GM12892 (cell line): ENCODE data around the gene KLHDC9.

Experiments
- DNase-seq: peaks from one replicate; pipeline ENCODE4 v3.0.0; 2011; ENCODE audit not compliant: insufficient read length
- FAIRE-seq: peaks from 2 replicates; lab custom pipeline; 2011; peaks lifted over from hg19 to GRCh38; lab: Jason Lieb, UNC
- POLR2A ChIP-seq: IDR thresholded peaks from 2 replicates; pipeline ENCODE4 v1.6.1; 2011; ENCODE audit warnings: low read depth, low read length, control low read depth
- POLR2AphosphoS5 ChIP-seq: IDR thresholded peaks from 2 replicates; pipeline ENCODE4 v1.6.1; 2011; ENCODE audit warnings: low read depth, low read length, control low read depth
- TAF1 ChIP-seq: IDR thresholded peaks from 2 replicates; pipeline ENCODE4 v1.6.1; 2011; ENCODE audit warnings: low read depth, mild to moderate bottlenecking, control low read depth, low read length, borderline replicate concordance

KLHDC9 gene

DNA sequence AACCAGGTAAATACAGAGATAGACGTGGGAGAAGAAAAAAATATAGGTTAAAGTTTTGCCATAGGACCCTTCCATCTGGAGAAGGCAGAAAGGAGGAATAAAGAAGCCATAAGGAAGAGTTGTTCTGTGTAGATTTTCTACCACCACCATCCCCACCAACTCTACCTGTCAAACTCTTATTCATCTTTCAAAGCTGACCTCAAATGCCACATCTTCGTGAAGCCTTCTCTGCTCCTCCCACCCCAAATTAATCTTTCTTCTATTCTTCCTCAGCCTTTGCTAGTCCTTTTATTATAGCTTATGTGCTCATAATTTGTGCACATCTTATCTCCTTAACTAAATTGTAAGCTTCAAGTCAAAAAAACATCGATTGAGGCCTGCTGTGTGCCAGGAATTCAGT lies 7.5 kb upstream of the KLHDC9 start:
- TF ChIP-seq TAF1 (no peak), POLR2AphosphoS5 (no peak), POLR2A (no peak)
- no peak for DNase-seq
- FAIRE-seq, result no peak

- TF ChIP-seq POLR2A (no peak), TAF1 (no peak), POLR2AphosphoS5 (no peak)
- no peak for FAIRE-seq
- DNase-seq, result no peak
Observed at GRCh38 chr1:161091093-161091492, 7.1 kb upstream of the KLHDC9 start.

- TF ChIP-seq TAF1 (no peak), POLR2AphosphoS5 (no peak), POLR2A (no peak)
- FAIRE-seq (no peak), DNase-seq (no peak)
Observed at GRCh38 chr1:161091796-161092507, 6.2 kb upstream of the KLHDC9 start.

DNA sequence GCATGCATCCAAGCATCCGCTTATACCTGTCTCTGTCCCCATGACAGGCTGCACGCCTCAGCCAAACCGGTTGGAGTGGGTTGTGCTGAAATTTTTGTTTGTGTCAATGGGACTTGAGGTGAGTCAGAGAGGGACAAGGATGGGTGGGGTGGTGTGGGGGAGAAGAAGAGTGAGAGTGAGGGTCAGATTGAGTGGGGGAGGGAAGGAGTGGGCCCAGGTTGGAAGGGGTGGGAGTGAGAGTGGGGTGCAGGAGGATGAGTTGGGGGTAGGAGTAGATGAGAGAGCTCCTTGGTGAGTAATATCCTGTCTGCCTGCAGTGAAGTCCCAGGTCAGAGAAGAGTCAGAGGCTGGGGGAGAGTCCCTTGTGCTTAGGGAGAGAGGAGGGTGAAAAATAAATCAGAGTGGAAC lies 5.5 kb upstream of the KLHDC9 start:
- DNase-seq, result no peak

GRCh38 chr1:161094481-161094880 lies 3.7 kb upstream of the KLHDC9 start:
- FAIRE-seq, result no peak
- no peak for TF ChIP-seq TAF1
- TF ChIP-seq POLR2AphosphoS5, result no peak
- no peak for TF ChIP-seq POLR2A
- DNase-seq, result no peak

More for the DNA sequence above, 5.5 kb upstream of the KLHDC9 start:
- TF ChIP-seq TAF1, result no peak
- no peak for TF ChIP-seq POLR2A
- TF ChIP-seq POLR2AphosphoS5, result no peak
- FAIRE-seq, result no peak

DNA sequence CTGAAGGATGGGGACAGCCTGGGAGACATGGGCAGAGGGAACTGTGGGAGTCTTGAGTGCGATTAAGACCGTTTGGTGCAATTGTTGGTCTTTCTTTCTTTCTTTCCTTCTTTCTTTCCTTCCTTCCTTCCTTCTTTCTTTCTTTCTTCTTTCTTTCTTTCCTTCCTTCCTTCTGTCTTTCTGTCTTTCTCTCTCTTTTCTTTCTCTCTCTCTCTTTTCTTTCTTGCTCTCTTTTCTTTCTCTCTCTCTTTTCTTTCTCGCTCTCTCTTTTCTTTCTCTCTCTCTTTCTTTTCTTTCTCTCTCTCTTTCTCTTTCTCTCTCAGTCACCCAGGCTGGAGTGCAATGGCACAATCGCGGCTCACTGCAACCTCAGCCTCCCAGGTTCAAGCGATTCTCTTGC lies 2.9 kb upstream of the KLHDC9 start:
- TF ChIP-seq TAF1, result no peak
- no peak for TF ChIP-seq POLR2A
- no peak for TF ChIP-seq POLR2AphosphoS5
- FAIRE-seq, result no peak
- no peak for DNase-seq

DNA sequence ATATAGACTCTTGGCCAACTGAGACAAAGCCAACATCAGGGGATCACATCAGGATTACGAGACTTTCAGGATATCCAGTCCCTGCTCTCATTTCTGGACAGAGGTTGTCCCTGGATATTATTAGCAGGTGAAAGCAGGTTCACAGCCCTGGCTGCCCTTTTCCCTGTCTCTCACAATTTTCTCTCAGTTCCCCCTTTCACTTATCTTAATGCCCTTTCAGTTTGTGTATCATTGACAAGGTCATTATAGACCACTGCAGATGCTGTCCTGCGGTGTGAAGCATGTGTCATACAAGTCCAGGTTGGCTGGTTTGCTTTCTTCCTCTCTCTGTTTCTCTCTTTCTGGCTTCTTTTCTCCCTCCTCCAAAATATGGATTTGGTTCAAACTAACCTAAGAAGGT lies 2.1 kb upstream of the KLHDC9 start:
- peak; percentile 65 for FAIRE-seq
- TF ChIP-seq POLR2AphosphoS5, result no peak
- TF ChIP-seq POLR2A, result no peak
- no peak for TF ChIP-seq TAF1
- no peak for DNase-seq

DNA sequence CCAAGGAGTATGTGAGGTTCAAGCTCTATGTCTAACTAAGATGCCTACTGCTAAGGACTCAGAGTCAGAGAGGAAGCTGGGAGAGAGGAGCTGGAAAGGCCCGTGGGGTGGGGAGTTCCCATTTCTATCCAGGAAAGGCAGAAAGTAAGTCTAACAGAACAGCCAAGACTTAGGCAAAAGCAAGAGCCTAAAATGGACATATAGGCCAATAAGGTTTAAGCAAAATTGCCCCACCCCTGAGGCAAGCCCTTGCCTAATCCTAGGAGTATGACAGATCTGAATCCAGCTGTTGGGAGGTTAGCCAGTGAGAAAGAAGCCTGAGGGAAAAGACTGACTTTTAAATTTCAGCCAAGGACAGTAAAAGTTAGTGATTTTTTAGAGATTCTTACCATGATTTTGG lies 1.6 kb upstream of the KLHDC9 start:
- peak; percentile 5 for FAIRE-seq
- DNase-seq, result no peak
- no peak for TF ChIP-seq POLR2AphosphoS5
- no peak for TF ChIP-seq TAF1
- TF ChIP-seq POLR2A, result no peak

DNA sequence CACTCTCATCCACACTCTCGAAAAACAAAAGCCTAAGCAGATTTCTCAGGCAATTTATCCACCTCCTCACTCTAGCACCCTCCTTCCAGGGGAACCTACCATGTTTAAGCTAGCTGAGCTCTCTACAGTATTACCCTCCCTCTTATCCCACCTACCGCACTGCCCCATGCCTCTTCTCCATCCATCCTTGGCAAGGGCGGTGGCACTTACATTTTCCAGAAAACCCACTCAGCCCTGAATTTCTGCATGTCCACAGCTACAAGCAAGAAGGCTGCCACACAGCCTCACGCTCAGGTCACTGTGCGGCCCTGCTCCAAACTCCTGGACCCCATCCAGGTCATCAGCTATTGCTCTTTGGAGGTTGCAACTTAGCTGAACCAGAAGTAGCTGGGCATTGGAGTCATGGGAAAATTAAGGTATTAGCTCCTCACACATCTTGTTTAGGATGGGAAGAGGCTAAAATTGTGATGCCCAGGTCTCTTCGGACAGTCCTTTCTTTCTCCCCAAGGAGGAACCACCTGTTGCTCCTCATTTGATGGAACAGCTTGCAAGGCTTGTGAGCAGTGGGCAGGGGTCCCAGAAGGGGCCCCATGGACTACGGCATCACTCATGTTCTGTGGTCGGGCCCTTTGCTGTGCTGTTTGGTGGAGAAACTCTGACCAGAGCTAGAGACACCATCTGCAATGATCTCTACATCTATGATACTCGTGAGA lies 1.1 kb downstream of the KLHDC9 start:
- no peak for DNase-seq
- FAIRE-seq, result no peak
- TF ChIP-seq TAF1 (no peak), POLR2AphosphoS5 (0 out of 2 replicates have a peak, but pooled peaks have one; percentile 42)

DNA sequence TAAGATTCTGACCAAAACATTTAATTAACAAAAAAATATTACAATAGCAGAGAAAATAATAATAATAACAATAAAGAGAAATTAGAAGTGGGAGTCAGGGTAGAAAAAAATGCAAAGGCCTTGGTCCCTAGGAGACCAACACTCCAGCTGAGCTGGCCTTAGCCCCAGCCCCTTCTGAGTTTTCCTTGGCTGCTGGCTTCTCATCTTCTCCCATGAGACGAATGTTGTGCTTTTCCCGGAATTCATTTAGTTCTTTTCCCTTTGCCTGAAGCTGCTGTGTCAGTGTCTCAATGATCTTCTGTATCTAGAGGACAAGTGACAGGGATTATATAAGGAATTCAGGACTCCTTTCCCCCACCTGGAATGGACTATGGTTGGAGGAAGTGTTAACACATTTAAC lies 2.4 kb downstream of the KLHDC9 start:
- DNase-seq, result no peak
- FAIRE-seq, result no peak
- no peak for TF ChIP-seq TAF1
- TF ChIP-seq POLR2AphosphoS5, result no peak
- no peak for TF ChIP-seq POLR2A

DNA sequence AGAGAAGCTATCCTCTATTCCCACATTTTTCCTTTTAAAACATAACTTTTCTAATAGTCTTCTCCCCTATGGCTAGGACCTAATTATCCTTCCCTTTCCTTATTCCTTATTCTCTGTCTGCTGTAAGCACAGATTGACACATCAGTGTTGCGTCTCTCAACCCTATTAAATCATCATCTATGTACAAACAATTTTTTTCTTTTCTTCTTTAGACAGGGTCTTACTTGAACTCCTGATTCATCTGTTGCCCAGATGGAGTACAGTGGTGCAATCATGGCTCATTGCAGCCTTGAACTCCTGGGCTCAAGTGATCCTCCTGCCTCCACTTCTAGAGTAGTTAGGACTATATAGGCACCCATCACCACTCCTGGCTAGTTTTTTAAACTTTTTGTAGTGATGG lies 8.3 kb downstream of the KLHDC9 start:
- no peak for FAIRE-seq

DNA sequence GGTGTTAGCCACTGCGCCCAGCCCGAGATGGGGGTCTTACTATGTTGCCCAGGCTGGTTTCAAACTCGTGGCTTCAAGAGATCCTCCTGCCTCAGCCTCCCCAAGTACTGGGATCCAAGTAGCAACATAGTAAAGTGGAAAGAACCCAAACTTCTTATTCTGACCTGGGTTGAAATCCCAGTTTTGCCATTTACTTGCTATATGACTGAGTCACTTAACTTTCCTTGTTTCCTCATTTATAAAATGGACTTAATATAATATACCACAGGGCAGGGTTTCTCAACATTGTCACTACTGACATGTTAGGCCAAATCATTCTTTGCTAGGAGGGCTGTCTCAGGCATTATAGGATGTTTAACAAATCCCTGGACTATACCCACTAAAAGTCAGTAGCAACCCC lies 13.0 kb downstream of the KLHDC9 start:
- no peak for DNase-seq
- TF ChIP-seq POLR2AphosphoS5 (no peak), TAF1 (no peak), POLR2A (no peak)
- no peak for FAIRE-seq

More for the DNA sequence above, 8.3 kb downstream of the KLHDC9 start:
- DNase-seq, result no peak
- no peak for TF ChIP-seq TAF1
- TF ChIP-seq POLR2A, result no peak
- no peak for TF ChIP-seq POLR2AphosphoS5

- FAIRE-seq (no peak), DNase-seq (no peak)
- TF ChIP-seq POLR2A (no peak), TAF1 (no peak), POLR2AphosphoS5 (no peak)
Observed at GRCh38 chr1:161111527-161111926, 13.4 kb downstream of the KLHDC9 start.
